Mesenchymal stem cell (in vitro differentiated cells and primary cell): ENCODE results near the gene CRB2.

Experiments used
- DNase-seq: peaks from one replicate; pipeline ENCODE4 v3.0.0-alpha.2; 2013
- H2AFZ ChIP-seq: one replicate; pipeline ENCODE4 v1.6.1; 2013; ENCODE audit warnings: low read depth, mild to moderate bottlenecking, control low read depth, inconsistent platforms, low read length, moderate library complexity
- H2AK5ac ChIP-seq: 2 replicates; pipeline ENCODE4 v1.6.1; 2013; ENCODE audit warnings: low read length, moderate library complexity, mild to moderate bottlenecking, inconsistent platforms; ENCODE audit not compliant: severe bottlenecking
- H2BK120ac ChIP-seq: one replicate; pipeline ENCODE4 v1.6.1; 2013; ENCODE audit warnings: low read depth, mild to moderate bottlenecking, inconsistent platforms, low read length, moderate library complexity
- H2BK12ac ChIP-seq, 2 experiments: one replicate each; pipeline ENCODE4 v1.6.1; 2013; ENCODE audit warnings: inconsistent platforms in 2 of 2, low read length in 2 of 2, mild to moderate bottlenecking in 2 of 2, moderate library complexity in 2 of 2, control low read depth in 1 of 2
- H2BK15ac ChIP-seq: one replicate; pipeline ENCODE4 v1.6.1; 2013; ENCODE audit warnings: mild to moderate bottlenecking, low read depth, inconsistent platforms; ENCODE audit not compliant: poor library complexity, severe bottlenecking
- H2BK5ac ChIP-seq: 2 replicates; pipeline ENCODE4 v1.6.1; 2013; ENCODE audit warnings: low read depth, mild to moderate bottlenecking, low read length, control low read depth, inconsistent platforms; ENCODE audit not compliant: poor library complexity, severe bottlenecking
- H3K14ac ChIP-seq, 2 experiments: one replicate each; pipeline ENCODE4 v1.6.1; 2013; ENCODE audit warnings: inconsistent platforms in 2 of 2, low read length in 2 of 2, control low read depth in 1 of 2, mild to moderate bottlenecking in 1 of 2, moderate library complexity in 1 of 2
- H3K18ac ChIP-seq, 2 experiments: one replicate each; pipeline ENCODE4 v1.6.1; 2013; ENCODE audit warnings: inconsistent platforms in 2 of 2, low read length in 2 of 2, control low read depth in 1 of 2, low read depth in 1 of 2, mild to moderate bottlenecking in 1 of 2
- H3K23ac ChIP-seq, 2 experiments: one replicate each; pipeline ENCODE4 v1.6.1; 2013; ENCODE audit warnings: inconsistent platforms in 2 of 2, low read length in 2 of 2, mild to moderate bottlenecking in 2 of 2, moderate library complexity in 2 of 2, control low read depth in 1 of 2
- H3K27ac ChIP-seq: 2 replicates; pipeline ENCODE4 v1.5.1; 2013; ENCODE audit warnings: mild to moderate bottlenecking, moderate library complexity, low read length, control low read depth, inconsistent platforms; ENCODE audit not compliant: poor library complexity, severe bottlenecking
- H3K27me3 ChIP-seq, 2 experiments: 2 replicates each; pipeline versions ENCODE4 v1.6.1 to v1.7.0; 2013; ENCODE audit warnings: low read length in 2 of 2, mild to moderate bottlenecking in 2 of 2, moderate library complexity in 2 of 2, control low read depth in 1 of 2, inconsistent platforms in 1 of 2; ENCODE audit not compliant: control insufficient read depth in 1 of 2, insufficient read depth in 1 of 2
- H3K36me3 ChIP-seq, 2 experiments: 2 replicates each; pipeline versions ENCODE4 v1.6.1 to v1.7.0; 2013; ENCODE audit warnings: low read length in 2 of 2, control low read depth in 1 of 2, inconsistent platforms in 1 of 2, low read depth in 1 of 2, mild to moderate bottlenecking in 1 of 2; ENCODE audit not compliant: insufficient read depth in 2 of 2, control insufficient read depth in 1 of 2
- H3K4ac ChIP-seq, 2 experiments: one replicate each; pipeline ENCODE4 v1.6.1; 2013; ENCODE audit warnings: inconsistent platforms in 2 of 2, low read length in 2 of 2, mild to moderate bottlenecking in 2 of 2, moderate library complexity in 2 of 2, control low read depth in 1 of 2, low read depth in 1 of 2
- H3K4me1 ChIP-seq: 2 replicates; pipeline ENCODE4 v1.6.1; 2013; ENCODE audit warnings: low read depth, low read length, control low read depth; ENCODE audit not compliant: control insufficient read depth, insufficient read depth
- H3K4me2 ChIP-seq: 2 replicates; pipeline ENCODE4 v1.6.1; 2013; ENCODE audit warnings: low read length, mild to moderate bottlenecking, inconsistent platforms; ENCODE audit not compliant: poor library complexity, severe bottlenecking
- H3K4me3 ChIP-seq, 2 experiments: 2 replicates each; pipeline versions ENCODE4 v1.5.1 to v1.7.0; 2013; ENCODE audit warnings: low read length in 2 of 2, mild to moderate bottlenecking in 2 of 2, control low read depth in 1 of 2, low read depth in 1 of 2; ENCODE audit not compliant: insufficient read depth in 1 of 2
- H3K79me1 ChIP-seq: replicated peaks from 2 replicates; pipeline ENCODE4 v1.6.1; 2013; ENCODE audit warnings: mild to moderate bottlenecking, control low read depth, low read length, inconsistent platforms; ENCODE audit not compliant: poor library complexity, severe bottlenecking
- H3K9ac ChIP-seq: 2 replicates; pipeline ENCODE4 v1.7.0; 2013; ENCODE audit warnings: mild to moderate bottlenecking, low read length, moderate library complexity
- H3K9me3 ChIP-seq: 2 replicates; pipeline ENCODE4 v1.7.0; 2013; ENCODE audit warnings: mild to moderate bottlenecking, low read length; ENCODE audit not compliant: control insufficient read depth
- H4K8ac ChIP-seq: one replicate; pipeline ENCODE4 v1.6.1; 2013; ENCODE audit warnings: inconsistent platforms, mild to moderate bottlenecking, low read length, moderate library complexity
- H4K91ac ChIP-seq: one replicate; pipeline ENCODE4 v1.6.1; 2013; ENCODE audit warnings: mild to moderate bottlenecking, low read length, inconsistent platforms
- WGBS: methylation state at CpG from one replicate; pipeline ENCODE4 v1.1.7; 2013; ENCODE audit warnings: mixed read lengths; 5-methylcytosine and 5-hydroxymethylcytosine counted together

The CRB2 gene

GRCh38 chr9:123371805-123372590 is 16.0 kb downstream of the CRB2 start:
- no peaks in the 10 kb centered on the region for H3K79me1 ChIP-seq
- H4K8ac ChIP-seq = no peak overlapping the region
- no peak overlapping the region for H3K14ac ChIP-seq
- no peak overlapping the region for H2BK5ac ChIP-seq
- no peak overlapping the region for H2BK12ac ChIP-seq
- H3K4me3 ChIP-seq = no peak overlapping the region
- H3K9ac ChIP-seq = no peak overlapping the region
- H4K91ac ChIP-seq = no peak overlapping the region
- H2AFZ ChIP-seq = no peak overlapping the region
- peaks cover 55% of the 10 kb centered on the region for H3K4me1 ChIP-seq
- H2BK15ac ChIP-seq = no peak overlapping the region
- no peak overlapping the region for H3K18ac ChIP-seq
- no peak overlapping the region for H2AK5ac ChIP-seq
- H3K9me3 ChIP-seq = no peaks in the 10 kb centered on the region
- no peak for DNase-seq
- no peak overlapping the region for H3K4ac ChIP-seq
- H3K4me2 ChIP-seq = no peak overlapping the region
- no peaks in the 10 kb centered on the region for H3K36me3 ChIP-seq
- WGBS = 86% methylated on average over 14 of the region's 14 CpGs
- H3K27me3 ChIP-seq = peaks cover 23 to 84% of the 10 kb centered on the region in 2 experiments
- no peak overlapping the region for H3K27ac ChIP-seq
- no peak overlapping the region for H2BK120ac ChIP-seq
- H3K23ac ChIP-seq = no peak overlapping the region

GRCh38 chr9:123372766-123373446 is 16.9 kb downstream of the CRB2 start:
- Histone ChIP-seq H4K91ac (peak overlapping the region; percentile 28), H3K4ac (no peak overlapping the region), H3K9me3 (no peaks in the 10 kb centered on the region), H3K14ac (peak overlapping the region in 1 of 2 experiments; percentile 36), H3K18ac (no peak overlapping the region), H3K36me3 (no peaks in the 10 kb centered on the region), H3K79me1 (no peaks in the 10 kb centered on the region), H2BK5ac (no peak overlapping the region), H2BK12ac (no peak overlapping the region), H3K27me3 (peaks cover 23 to 93% of the 10 kb centered on the region in 2 experiments), H3K4me2 (no peak overlapping the region), H3K4me1 (peaks cover 59% of the 10 kb centered on the region), H3K4me3 (peak overlapping the region in 1 of 2 experiments; percentile 26), H2BK120ac (no peak overlapping the region), H2AFZ (no peak overlapping the region), H3K9ac (no peak overlapping the region), H3K23ac (no peak overlapping the region), H2BK15ac (no peak overlapping the region), H4K8ac (no peak overlapping the region), H2AK5ac (no peak overlapping the region), H3K27ac (no peak overlapping the region)
- 73% methylated on average over 56 of the region's 58 CpGs for WGBS
- no peak for DNase-seq

DNA sequence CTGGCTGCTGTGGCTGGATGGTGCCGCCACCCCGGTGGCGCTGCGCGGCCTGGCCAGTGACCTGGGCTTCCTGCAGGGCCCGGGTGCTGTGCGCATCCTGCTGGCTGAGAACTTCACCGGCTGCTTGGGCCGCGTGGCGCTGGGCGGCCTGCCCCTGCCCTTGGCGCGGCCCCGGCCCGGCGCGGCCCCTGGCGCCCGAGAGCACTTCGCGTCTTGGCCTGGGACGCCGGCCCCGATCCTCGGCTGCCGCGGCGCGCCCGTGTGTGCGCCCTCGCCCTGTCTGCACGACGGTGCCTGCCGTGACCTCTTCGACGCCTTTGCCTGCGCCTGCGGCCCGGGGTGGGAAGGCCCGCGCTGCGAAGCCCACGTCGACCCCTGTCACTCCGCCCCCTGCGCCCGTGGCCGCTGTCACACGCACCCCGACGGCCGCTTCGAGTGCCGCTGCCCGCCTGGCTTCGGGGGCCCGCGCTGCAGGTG is 17.5 kb downstream of the CRB2 start:
- Histone ChIP-seq H3K27ac (no peak overlapping the region), H3K36me3 (no peaks in the 10 kb centered on the region), H2BK12ac (no peak overlapping the region), H2BK15ac (no peak overlapping the region), H3K23ac (no peak overlapping the region), H3K4ac (no peak overlapping the region), H2AK5ac (no peak overlapping the region), H3K79me1 (no peaks in the 10 kb centered on the region), H4K8ac (peak overlapping the region; percentile 20), H3K27me3 (peaks cover 23 to 93% of the 10 kb centered on the region in 2 experiments), H2AFZ (no peak overlapping the region), H3K18ac (peak overlapping the region in 1 of 2 experiments; percentile 51), H3K4me1 (peaks cover 59% of the 10 kb centered on the region), H2BK5ac (no peak overlapping the region), H3K14ac (peak overlapping the region in 1 of 2 experiments; percentile 36), H3K9ac (no peak overlapping the region), H2BK120ac (no peak overlapping the region), H3K4me3 (no peak overlapping the region), H4K91ac (peak overlapping the region; percentile 49), H3K9me3 (no peaks in the 10 kb centered on the region), H3K4me2 (no peak overlapping the region)
- whole genome bisulfite sequencing = 64% methylated on average over 47 of the region's 60 CpGs
- no peak for DNase-seq

DNA sequence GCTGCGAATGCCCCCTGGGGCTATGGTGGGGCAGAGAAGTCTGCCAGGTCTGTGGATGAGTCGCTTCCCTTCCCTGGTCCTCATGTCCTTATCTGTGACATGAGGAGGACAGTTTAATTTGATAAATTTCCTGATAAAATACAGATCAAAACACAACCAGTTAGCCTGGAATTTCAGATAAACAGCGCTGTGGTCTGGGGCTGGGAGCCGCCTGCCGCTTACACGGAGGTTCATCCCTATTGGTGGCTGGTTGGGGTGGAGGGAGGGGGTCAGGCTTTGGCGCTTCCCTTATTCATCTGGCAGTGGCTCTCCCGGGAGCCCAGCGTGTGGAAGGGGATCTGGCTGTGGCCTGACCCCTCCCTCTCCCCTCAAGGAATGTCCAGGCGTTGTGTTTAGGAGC is 17.9 kb downstream of the CRB2 start:
- Histone ChIP-seq H3K4me3 (no peak overlapping the region), H3K27me3 (peaks cover 21 to 90% of the 10 kb centered on the region in 2 experiments), H4K91ac (no peak overlapping the region), H2AFZ (no peak overlapping the region), H2AK5ac (no peak overlapping the region), H3K4ac (no peak overlapping the region), H3K18ac (peak overlapping the region in 1 of 2 experiments; percentile 51), H4K8ac (peak overlapping the region; percentile 20), H2BK5ac (no peak overlapping the region), H2BK15ac (no peak overlapping the region), H3K9me3 (no peaks in the 10 kb centered on the region), H2BK120ac (no peak overlapping the region), H3K4me2 (no peak overlapping the region), H3K79me1 (no peaks in the 10 kb centered on the region), H3K9ac (no peak overlapping the region), H3K23ac (no peak overlapping the region), H3K36me3 (no peaks in the 10 kb centered on the region), H2BK12ac (no peak overlapping the region), H3K4me1 (peaks cover 55% of the 10 kb centered on the region), H3K14ac (no peak overlapping the region), H3K27ac (no peak overlapping the region)
- DNase-seq = peak; percentile 38
- 5% methylated on average over 8 of the region's 10 CpGs for WGBS
